M059J (cell line): Measurements from ENCODE around the gene AMDHD2. TPM values are rescaled to one million over a fixed set of nuclear protein-coding genes. Genes with fewer than 3 reads are reported as not detected.
A peak's percentile ranks its signal among the peaks of the same experiment; 100 is the strongest.

Experiments
- DNase-seq: peaks from one replicate; pipeline ENCODE4 v3.0.0-alpha.2; 2012; ENCODE audit warnings: low read depth
- total RNA-seq: library from RNA; depleted of rRNA; stranded (reverse); fragments of >200 nt; shearing (Covaris generic); gene quantifications from 2 replicates; pipeline ENCODE4 v1.2.3, GENCODE V29; 2014

Gene AMDHD2
- total RNA-seq, 1 experiment from 2014 or later = 20.1 TPM

DNA sequence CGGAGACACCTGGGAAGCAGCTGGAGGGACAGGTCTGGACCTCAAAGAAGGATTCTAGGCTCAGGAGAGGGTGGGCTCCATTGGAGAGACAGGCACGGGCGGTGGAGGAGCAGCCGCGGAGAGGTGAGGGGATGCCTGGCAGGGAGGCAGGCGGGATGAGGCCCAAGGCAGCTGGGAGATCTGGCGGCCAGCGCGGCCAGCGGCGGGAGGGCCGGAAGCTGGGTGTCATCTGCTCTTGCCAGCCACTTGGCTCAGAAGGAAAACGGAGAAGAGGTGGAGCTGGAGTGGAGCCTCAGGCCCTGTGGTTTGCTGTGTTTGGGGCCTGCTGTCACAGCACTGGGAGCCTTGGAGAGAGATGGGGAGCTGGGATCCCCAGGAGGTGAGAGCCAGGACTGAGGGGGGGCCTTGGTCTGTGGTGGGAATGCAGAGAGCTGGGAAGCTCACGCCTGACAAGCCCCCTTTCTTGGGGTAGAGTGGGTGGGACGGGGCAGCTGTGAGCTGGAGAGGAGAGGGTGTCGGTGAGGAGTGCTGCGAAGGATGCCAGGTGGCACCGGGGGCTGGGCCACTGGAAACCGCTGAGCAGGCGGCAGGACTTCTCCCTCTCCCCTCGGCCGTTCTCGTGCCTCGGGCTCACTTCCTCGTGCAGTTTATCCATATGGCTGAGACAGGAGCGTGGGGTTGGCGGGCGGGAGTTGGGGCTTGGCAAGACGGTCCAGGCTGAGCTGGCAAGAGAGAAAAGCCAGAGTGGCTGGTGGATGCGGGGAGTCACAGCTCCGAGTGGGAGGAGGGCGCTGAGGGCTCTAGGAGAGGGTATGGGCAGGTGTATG is 37.2 kb upstream of the AMDHD2 start:
- DNase-seq = peak; percentile 34

DNA sequence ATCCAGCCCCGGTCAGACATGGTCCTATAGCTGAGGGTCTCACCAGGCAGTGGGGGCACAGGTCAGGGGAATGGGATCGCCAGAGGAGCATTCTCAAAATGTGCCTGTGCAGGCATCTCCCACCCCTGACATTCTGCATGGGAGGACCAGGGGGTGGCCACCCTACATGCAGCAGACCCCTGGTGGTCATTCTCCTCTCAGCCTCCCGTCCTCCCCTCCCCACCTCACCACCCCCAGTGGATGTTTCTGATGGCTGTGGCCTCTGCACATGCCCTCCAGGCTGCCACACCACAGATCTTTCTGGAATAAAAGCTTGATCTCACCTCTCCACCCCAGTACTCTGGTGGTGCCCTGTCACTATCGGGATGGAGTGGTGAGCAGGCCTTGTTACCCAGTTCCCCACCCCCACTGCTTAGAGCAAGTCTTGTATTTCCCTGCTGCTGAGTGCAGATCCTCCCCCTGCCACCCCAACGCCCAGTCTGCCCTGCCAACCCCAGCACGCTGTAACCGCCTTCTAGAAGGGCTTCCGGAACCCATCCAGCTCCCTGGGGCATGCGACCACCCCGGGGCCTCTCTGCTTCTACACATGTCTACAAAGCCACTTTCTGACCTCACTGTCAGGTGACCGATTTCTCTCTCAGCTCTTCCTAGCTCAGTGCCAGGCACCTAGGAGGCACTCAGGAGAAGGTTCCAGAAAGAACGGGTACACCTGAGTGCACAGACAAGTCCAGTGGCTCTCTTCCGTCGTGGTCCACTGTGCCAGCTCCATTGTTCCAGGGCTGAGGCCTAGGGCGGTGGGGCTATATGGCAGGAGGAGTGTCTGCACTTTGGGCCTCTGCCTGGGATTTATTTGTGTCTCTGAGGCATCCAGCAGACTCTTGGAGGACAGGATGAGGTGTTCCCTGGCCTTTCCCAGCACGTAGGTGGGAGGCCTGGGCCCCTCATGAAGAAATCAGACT is 36.0 kb upstream of the AMDHD2 start:
- DNase-seq = no peak

DNA sequence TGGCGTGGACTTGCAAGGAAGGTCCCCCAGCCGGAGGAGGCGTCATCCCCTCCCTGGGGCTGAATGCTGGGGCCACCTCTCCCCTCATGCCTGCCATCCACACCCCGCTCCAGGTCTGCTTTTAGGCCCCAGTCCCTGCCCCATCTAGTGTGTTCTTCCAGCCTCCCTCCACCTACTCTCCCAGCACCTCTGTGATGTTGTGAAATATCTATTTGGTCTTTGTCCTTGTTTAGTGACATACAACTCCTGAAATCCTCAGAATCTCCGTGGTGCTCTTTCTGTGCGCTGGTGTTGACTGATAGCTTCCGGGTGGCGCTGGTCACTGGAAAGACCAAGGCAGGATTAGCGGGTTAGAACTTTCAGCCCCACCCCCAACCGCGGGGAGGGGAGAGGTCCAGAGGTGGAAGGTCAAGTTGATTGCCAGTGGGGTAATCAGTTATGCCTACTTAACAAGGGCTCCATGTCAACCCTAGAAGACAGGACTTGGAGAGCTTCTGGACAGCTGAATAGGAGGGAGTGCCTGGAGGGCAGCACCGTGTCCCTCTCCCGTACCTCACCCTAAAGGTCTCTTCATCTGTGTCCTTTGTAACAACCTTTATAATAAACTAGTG is 35.2 kb upstream of the AMDHD2 start:
- no peak for DNase-seq

DNA sequence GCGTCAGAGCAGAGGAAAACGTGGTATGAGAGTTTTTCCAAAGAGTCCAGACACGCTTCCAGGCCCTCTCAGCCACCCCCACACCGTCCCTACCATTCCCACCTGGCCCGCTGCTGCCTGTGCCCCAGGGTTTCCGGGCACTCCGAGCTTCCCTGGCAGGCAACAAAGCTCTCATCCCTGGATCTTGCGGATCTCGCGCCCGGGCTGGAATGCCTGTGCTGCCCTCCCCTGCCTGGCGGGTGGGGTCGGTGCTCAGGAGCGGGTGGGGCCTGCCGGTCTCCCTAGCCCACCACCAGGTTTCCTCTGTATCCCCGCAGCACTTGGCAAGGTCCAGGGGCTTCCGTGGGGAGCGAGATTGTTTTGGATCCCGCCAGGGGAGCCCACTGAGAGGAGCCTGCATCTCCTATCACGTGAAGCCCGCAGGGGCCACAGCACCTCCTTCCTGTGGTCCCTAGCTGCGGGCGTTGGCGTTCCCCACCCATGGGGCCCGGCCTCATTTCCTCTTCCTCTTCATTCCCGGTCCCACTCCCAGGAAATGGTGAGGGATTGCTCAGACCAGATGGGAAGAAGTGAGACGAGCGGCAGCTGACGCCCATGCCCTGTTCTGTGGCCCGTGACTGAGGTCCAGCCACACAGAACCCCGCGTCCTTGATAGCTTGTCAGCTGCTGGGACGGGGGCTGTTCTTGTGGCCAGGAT is 34.2 kb upstream of the AMDHD2 start:
- DNase-seq = no peak

DNA sequence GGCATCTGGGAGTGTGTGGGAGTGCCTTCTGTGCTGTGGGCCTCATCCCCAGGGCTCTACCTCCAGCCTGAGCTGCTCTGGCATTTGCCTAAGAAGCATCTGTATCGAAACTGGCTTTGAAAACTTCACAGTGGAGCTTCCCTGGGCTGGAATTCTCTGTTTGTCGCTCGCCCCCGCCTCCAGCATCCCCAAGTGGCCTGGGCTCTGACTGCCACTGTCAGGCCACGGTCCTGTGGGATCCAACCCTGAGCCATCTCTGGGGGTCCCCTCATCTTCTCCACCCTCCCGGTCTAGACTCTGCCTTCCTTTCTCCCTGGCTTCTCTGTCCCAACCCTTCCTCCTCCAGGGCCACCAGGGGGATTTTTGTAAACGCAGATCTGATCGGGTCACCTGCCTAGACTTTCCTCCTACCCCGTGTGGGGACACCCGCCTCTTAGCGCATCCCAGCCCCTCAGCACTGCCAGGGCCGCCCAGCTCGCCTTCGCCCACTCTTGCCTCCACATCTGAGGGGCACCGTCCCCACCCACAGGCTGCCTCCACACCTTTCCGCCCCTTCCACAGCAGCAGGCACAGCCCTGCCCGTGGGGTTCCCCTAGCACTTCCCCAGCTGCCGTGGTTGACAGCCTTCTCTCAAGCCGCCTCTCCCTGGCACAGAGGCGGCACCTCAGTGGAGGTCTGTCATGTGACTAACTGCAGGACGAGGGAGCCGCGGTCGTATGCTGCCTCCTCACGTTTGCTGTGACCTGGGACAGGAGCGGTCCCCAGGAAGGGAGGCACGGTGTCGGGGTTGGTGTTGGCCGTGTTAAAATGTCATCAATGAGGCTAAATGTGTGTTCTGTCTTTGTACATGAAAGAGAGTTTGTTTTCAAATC is 33.3 kb upstream of the AMDHD2 start:
- DNase-seq = no peak

DNA sequence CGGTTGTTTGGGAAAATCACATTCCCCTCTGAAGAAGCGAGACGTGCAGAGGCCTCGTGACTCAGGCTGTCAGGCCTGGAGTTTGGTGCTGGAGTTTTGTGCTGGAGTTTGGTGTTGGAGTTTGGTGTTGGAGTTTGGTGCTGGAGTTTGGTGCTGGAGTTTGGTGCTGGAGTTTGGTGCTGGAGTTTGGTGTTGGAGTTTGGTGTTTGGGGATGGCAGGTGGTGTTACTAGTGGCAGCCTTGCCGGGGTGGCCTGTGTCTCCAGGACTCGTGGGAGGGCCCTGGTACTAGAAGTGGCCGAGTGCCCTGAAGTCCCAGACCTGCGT is 32.7 kb upstream of the AMDHD2 start:
- no peak for DNase-seq

DNA sequence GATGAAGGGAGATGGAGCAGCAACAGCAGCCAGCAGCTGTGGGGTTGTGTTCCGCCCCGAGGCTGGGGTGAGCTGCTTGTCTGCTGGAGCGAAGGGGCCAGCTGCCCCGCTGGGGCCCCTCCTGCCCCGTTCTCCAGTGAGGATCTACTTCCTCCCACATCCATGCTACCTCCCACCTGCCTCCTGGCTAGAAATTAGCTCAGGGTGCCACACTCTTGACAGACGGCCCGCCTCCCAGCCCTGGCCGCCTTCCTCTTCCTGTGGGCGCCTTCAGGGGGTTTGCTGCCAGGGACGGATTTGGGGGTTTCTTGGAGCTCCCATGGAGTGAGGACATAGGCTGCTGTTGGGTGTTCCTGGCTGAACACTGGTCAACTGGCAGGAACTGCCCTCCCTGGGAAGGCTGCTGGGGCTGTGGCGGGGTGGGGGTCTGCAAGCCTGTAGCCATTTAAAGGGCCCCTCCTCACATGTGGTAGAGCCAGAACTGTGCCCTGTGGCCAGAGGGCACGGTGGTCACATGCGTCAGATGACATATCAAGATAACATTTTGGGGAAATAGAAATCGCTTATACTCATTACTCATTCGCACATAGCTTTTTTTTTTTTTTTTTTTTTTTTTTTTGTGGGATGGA is 32.2 kb upstream of the AMDHD2 start:
- DNase-seq = no peak

DNA sequence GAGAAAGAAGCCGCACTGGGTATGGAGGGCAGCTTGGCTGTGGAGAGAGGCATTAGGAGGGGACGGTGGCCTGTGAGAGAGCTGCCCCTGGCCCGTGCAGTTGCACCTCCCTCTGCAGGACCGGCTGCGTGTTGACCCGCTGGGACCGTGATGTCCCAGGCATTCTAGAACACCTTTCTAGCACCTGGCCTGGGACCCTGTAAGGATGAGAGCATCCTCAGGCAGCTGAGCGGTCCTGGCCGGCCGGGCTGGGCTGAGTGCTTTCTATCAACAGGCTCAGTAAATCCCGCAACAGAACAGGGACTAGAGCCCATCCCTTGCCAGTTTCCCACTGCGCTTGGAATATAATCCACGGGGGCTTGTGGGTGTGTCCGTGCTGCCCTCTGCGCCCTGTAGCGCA is 30.6 kb upstream of the AMDHD2 start:
- no peak for DNase-seq

DNA sequence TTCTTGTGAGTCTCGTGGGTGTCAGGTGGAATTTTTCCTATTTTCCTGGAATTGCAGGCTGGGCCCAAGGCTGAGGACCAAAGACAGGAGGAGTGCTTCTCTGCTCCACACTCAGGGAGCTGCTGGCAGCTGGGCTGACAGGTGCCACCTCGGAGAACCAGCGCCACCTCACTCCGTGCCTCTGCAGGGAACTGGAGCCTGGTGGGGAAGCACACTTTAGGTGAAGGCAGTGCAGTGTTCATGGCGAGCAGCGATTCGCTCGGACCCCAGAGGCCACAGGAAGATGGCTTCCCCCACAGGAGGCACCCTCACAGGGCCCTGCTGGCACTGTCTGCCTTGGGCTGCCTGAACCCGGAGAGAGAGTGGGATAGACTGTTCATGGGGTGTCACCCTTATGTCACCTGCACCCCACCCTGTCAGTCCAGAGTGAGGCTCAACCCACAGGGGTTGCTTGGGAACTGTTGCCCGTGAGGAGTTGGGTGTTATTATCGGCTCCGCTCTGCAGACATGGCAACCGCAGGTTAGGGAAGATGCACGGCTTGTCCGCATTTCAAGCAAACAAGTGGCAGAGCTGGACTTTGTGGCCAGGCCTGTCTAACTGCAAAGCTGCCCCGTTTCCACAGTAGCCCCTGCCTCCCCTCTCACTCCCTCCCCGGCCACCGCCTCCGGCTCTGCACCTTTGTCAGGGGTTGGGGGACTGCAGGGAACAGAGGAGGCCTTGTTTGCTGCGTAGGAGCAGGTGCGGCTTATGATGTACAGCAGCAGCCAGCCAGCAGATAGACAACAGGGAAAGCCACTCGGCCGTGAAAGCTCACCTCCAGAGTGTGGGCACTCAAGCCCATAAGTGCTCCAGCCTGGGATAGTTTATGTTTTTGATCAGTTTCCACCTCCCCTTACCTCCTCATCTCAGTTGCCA is 29.7 kb upstream of the AMDHD2 start:
- DNase-seq = no peak

DNA sequence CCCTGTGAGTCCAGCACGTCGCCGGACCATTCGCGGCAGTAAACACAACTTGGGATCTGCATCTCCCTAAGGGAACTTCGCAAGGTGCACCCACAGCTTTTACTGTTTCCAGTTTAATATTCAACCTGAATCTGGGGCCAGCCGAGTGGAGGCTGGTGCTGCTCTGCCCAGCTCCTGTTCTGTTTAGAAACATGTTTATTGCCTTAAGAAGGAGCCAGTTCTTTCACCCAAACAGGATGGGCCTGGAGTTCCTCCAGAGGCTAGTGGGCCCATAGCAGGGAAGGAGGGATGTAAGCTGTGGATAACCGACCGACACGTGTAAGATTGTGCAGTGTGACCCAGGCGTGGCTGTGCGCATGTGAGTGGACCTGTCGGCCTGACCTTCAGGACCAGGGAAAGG is 27.9 kb upstream of the AMDHD2 start:
- DNase-seq = no peak

DNA sequence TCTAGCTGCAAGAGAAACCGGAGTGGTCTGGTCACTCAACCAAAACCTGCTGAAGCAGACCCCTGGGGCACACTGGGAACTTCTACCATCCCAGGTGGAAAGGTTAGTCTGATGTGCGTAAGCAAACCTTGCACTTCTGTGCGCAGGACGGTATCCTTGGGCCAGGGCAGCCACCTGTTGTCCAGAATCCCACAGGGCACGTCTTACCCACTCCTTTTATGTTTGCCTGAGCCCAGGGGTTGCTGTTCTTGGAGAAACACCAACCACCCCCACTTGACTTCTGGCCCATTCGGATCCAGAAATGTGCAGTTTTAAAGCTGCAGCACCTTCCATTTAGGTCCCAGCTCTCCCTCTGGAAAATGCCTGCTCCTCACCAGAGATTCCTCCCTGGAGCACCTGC is 26.6 kb upstream of the AMDHD2 start:
- no peak for DNase-seq

DNA sequence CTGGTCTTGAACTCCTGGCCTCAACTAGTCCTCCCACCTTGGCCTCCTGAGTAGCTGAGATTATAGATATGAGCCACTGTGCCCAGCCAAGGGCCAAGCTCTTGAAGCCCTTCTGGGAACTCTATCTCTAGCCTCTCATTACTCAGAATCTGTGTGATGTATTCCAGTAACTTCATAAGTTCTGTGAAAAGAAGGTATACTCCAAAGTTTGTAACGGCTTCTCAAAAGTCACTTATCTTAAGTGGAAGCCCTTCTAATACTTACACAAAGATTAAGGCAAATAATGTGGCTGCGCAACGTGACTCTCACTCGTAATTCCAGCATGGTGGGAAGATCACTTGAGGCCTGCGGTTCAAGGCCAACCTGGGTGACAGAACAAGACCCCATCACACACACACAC is 25.6 kb upstream of the AMDHD2 start:
- DNase-seq = no peak

DNA sequence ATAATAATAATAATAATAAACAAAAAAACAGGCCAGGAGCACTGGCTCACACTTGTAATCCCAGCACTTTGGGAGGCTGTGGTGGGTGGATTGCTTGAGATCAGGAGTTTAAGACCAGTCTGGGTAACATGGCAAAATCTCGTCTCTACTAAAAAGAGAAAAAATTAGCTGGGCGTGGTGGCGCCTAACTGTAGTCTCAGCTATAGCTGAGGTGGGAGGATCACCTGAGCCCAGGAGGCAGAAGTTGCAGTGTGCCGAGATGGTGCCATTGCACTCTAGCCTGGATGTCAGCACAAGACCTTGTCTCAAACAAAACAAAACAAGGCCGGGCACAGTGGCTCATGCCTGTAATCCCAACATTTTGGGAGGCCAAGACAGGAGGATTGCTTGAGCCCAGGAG is 25.1 kb upstream of the AMDHD2 start:
- no peak for DNase-seq

DNA sequence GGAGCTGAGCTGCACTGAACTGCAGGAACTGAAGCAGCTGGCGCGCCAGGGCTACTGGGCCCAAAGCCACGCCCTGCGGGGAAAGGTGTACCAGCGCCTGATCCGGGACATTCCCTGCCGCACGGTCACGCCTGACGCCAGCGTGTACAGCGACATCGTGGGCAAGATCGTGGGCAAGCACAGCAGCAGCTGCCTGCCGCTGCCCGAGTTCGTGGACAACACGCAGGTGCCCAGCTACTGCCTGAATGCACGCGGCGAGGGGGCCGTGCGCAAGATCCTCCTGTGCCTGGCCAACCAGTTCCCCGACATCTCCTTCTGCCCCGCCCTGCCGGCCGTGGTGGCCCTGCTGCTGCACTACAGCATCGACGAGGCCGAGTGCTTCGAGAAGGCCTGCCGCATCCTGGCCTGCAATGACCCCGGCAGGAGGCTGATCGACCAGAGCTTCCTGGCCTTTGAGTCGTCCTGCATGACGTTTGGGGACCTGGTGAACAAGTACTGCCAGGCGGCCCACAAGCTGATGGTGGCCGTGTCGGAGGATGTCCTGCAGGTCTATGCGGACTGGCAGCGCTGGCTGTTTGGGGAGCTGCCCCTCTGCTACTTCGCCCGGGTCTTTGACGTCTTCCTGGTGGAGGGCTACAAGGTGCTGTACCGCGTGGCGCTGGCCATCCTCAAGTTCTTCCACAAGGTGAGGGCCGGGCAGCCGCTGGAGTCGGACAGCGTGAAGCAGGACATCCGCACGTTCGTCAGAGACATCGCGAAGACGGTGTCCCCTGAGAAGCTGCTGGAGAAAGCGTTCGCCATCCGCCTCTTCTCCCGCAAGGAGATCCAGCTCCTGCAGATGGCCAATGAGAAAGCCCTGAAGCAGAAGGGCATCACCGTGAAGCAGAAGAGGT is 23.7 kb upstream of the AMDHD2 start:
- DNase-seq = no peak

DNA sequence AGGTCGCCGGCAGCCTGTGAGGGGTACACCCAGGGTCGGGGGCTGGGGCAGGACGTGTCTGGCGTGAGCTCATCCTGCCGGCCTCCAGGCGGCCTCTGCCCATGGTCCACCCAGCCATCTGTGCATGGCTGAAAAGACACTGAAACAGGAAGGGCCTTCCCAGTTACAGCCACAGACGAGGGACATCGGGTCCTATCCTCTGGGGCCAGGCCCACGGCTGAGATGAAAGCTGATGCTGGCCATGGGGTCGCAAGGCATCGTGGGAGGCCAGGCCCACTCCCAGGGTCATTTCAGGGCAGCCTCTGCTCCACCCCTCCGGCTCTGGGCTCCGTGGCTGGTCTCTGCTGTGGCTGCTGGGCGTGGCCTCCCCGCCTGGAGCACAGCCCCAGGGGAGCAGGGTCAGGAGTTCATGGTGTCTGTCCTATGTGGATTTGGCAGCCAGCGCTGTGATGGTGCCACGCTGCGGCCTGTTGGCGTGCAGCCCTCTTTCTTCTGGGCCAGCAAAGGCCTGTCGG is 23.0 kb upstream of the AMDHD2 start:
- no peak for DNase-seq

DNA sequence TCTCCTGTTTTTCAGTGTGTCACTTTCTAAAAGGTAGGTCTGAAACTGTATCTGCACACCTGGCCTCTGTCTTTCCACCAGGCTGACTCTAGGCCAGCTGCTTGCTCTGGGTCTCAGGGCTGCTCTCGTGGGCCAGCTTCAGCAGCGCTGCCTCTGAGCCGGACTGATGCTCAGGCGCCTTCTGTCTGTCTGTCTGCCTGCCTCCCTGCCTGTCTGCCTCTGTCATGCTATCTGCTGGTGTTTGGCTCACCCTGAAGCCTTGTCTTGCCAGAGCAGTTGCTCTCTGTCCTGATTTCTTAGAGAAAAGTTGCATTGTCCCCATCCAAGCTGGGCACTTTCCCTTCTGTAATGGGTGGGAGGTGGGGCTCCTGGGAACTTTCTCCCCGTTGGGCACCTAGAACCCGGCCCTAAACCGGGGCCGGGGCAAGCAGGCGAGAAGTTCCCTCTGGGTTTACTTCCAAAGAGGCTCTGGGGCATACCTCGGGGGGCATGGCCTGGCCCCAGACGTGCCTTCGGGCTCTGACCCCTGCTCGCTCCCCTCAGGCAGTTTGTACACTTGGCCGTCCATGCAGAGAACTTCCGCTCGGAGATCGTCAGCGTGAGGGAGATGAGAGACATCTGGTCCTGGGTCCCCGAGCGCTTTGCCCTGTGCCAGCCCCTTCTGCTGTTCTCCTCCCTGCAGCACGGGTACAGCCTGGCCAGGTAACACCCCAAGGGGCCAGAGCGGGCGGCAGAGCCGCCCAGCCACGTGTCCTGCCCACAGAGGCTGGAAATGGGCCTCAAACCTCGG is 22.3 kb upstream of the AMDHD2 start:
- no peak for DNase-seq

DNA sequence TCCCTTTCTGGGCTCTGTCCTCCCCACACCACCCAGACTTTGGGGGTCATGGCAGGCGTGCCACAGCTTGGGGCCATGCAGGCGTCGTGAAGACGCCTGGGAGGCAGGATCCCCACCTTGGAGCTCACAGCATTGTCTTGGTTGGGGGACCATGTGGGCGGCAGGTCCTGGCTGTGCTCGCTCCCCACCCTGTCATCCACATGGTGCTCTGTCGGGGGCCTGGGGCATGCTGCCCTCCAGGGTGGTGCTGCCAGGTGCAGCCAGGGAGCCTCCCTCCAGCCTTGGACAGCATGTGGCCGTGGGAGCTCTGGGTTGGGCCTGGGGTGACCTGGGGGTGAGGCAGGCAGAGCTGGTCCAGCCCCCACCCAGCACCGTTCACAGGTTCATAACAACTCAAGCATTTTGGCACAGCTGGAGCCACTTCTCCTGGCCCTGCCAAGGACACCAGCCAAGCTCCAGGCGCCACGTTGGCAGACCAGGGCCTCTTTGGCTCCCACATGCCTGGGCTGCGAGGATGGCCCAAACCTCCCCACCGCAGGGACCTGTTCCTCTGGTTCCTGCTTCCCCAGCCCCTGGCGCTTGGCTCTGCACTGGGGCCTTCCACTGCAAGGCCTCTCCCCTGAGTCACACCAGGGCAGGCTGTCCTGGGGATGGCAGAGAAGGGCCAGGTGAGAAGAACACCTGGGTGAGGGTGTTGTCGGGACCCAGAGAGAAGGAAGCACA is 21.5 kb upstream of the AMDHD2 start:
- DNase-seq = no peak
